Muscle layer of colon (tissue), 2 donors: Measurements from ENCODE around the gene AFAP1L2.

Source experiments
- H3K27ac ChIP-seq: one replicate; pipeline ENCODE4 v1.7.0; 2013; ENCODE audit warnings: low read depth, mild to moderate bottlenecking, low read length, moderate library complexity
- H3K27me3 ChIP-seq, 2 donors: one replicate each; pipeline ENCODE4 v1.7.0; 2013; ENCODE audit warnings: low read length in 2 of 2, mild to moderate bottlenecking in 2 of 2; ENCODE audit not compliant: insufficient read depth in 2 of 2, control insufficient read depth in 1 of 2
- H3K36me3 ChIP-seq: one replicate; pipeline ENCODE4 v1.7.0; 2013; ENCODE audit warnings: mild to moderate bottlenecking, low read length; ENCODE audit not compliant: insufficient read depth
- H3K4me1 ChIP-seq: one replicate; pipeline ENCODE4 v1.7.0; 2013; ENCODE audit warnings: mild to moderate bottlenecking, low read length; ENCODE audit not compliant: insufficient read depth
- H3K4me3 ChIP-seq, 2 donors: one replicate each; pipeline ENCODE4 v1.7.0; 2013; ENCODE audit warnings: low read length in 2 of 2, low read depth in 1 of 2, mild to moderate bottlenecking in 1 of 2, moderate library complexity in 1 of 2
- H3K9ac ChIP-seq: one replicate; pipeline ENCODE4 v1.7.0; 2013; ENCODE audit warnings: low read length
- H3K9me3 ChIP-seq: one replicate; pipeline ENCODE4 v1.7.0; 2013; ENCODE audit warnings: mild to moderate bottlenecking, low read length
- donor health status: abdominal sarcoma.
- donor health status: Adenocarcinoma of cecum.

Gene AFAP1L2

DNA sequence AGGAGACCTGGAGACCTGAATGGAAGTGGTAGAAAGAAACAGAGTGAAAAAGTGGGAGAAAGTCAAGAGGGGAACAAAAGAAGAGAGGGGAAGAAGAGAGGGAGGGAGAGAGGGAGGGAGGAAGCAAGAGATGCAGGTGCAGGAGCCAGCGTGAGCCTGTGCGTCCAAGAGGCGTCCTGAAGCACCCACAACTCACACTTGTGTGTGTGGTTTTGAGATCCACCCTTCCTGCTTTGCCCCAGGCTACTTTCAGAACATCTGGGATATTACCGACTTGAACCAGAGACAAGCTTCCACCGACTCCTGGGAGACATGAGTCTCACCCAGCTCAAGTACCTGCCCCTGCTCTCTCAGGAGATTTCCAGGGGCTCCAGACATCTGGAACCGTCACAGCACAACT, 9.8 kb downstream of the AFAP1L2 start:
- Histone ChIP-seq H3K36me3 (no peaks in the 10 kb centered on the region), H3K9me3 (no peaks in the 10 kb centered on the region), H3K4me1 (peaks cover 39% of the 10 kb centered on the region)

DNA sequence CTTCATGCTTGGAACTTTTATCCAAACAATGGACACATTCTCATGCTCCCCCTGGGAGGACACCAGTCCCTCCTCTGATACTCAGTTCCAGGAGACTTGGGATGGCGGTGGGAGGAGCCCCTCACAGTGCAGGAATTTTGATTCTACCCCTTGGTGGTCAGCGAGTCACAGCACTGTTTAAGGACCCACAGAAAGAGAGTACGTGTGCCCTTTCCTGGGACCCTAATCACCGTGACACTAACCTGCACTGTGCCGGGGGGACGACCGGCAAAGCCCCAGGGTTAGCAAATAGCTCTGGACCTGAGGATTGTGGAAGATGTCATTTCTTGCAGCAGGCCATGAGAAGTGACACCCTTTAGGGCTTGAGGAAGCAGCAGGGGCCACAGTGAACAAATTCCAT, 10.4 kb downstream of the AFAP1L2 start:
- no peak overlapping the region for H3K9ac ChIP-seq
- no peaks in the 10 kb centered on the region for H3K9me3 ChIP-seq
- no peaks in the 10 kb centered on the region for H3K36me3 ChIP-seq
- H3K4me3 ChIP-seq: no peak overlapping the region
- H3K27me3 ChIP-seq: no peaks in the 10 kb centered on the region
- H3K4me1 ChIP-seq: peaks cover 38% of the 10 kb centered on the region
- H3K27ac ChIP-seq: no peak overlapping the region

More for the DNA sequence above, 9.8 kb downstream of the AFAP1L2 start:
- Histone ChIP-seq H3K27ac (no peak overlapping the region), H3K9ac (no peak overlapping the region), H3K4me3 (no peak overlapping the region), H3K27me3 (no peaks in the 10 kb centered on the region)

DNA sequence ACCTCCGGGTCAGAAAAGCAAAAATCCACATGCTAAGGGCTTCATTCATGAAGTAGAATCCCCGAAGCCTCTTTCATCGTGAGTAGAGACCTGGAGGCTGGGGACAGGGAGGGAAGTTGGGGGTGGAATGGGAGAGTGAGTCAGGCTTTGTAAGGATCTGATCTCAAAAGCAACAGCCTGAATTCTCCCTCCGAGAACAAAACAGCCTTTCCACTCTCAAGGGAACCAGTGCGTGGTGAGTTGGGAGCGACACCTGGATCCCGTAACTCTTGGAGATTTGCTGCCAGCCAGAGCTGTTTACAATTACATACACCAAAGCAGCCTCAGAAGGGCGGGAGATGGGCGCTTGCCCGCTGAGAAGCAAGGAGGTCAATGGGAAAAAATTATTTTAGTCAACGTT, 10.8 kb downstream of the AFAP1L2 start:
- no peak overlapping the region for H3K27ac ChIP-seq
- no peaks in the 10 kb centered on the region for H3K27me3 ChIP-seq
- no peaks in the 10 kb centered on the region for H3K9me3 ChIP-seq
- H3K4me1 ChIP-seq: peaks cover 34% of the 10 kb centered on the region
- no peaks in the 10 kb centered on the region for H3K36me3 ChIP-seq
- H3K4me3 ChIP-seq: no peak overlapping the region
- H3K9ac ChIP-seq: no peak overlapping the region

DNA sequence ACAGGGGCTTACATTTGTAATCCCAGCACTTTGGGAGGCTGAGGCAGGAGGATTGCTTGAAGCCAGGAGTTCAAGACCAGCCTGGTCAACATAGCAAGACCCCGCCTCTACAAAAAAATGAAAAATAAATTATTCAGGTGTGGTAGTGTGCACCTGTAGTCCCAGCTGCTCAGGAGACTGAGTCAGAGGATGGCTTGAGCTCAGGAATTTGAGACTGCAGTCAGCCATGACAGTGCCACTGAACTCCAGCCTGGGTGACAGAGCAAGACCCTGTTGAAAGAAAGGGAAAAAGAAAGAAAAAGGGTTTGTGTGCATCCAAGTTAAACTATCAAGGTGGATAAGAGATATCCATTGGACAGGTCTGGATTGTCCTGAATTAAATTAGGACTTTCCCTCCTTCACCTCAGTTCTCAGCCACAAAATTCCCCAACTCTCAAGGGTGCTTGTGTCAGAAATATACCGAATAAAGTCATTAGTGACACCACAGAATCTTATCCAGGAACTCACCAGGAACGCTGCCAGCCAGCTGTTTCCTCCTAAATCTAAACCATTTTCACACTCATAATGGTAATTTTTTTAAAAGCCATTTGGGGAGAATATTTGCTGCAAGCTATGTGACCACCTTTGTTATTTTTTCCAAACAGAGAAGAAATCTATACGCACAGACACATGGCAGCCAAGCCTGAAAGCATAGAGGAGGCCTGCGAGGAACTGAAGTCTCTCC, 12.0 kb downstream of the AFAP1L2 start:
- Histone ChIP-seq H3K4me3 (no peak overlapping the region), H3K9ac (no peak overlapping the region), H3K27me3 (no peaks in the 10 kb centered on the region), H3K9me3 (no peaks in the 10 kb centered on the region), H3K36me3 (no peaks in the 10 kb centered on the region), H3K4me1 (peaks cover 29% of the 10 kb centered on the region), H3K27ac (no peak overlapping the region)

DNA sequence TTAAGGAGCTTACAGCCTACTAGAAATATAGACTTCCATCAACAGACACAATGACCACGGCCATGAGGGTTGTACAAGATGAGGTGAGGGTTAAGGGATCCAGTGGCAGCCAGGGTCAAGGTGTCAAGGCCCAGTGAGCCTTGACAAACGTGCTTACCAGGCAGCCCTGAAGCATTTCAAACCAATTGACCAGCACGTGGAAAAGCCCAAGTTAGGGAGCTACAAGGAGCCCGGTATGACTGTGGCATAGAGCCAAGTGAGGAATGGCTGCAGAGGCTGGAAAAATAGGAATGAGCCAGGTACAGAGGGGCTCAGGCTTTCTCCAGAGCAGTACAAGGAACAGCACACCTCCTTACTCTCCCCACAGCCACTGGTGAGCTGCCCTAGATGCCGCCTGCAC, 12.7 kb downstream of the AFAP1L2 start:
- Histone ChIP-seq H3K9me3 (no peaks in the 10 kb centered on the region), H3K4me3 (no peak overlapping the region), H3K9ac (no peak overlapping the region), H3K27me3 (no peaks in the 10 kb centered on the region), H3K36me3 (no peaks in the 10 kb centered on the region), H3K27ac (no peak overlapping the region), H3K4me1 (peaks cover 29% of the 10 kb centered on the region)

DNA sequence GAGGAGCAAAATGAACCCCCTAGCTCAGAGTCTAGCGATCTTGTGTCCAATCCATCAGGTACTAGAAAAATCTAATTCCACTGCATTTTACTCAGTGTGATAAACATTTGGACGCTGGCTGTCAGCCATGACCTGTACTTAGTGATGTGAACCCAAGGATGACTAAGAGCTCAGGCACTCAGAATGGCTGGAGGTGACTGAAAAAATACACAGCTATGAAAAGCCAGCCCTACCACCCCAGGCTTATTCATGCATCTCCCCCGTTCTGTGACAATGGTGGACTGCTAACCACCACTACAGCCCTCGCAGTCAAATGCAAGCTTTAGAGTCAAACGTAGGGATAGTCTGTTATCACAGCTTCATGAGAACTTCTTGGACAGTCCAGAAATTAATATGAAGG, 14.9 kb downstream of the AFAP1L2 start:
- no peaks in the 10 kb centered on the region for H3K27me3 ChIP-seq

DNA sequence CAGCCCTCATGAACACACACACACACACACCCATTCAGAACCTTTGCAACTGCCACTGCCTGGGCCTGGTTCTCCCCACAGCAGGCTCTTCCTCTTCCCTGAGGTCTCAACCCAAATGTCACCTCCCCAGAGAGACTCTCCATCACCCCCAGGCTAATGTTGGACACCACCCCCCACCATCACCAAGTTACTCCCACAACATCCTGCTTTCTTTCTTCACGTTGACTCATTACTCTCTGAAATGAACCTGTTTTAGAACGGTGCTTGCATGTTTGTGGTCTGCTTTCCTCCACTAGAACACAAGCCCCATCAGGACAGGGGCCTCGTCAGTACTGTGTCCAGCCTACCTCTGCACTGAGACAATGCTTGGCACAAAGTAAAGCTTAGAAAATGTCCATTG, 16.0 kb downstream of the AFAP1L2 start:
- Histone ChIP-seq H3K27me3 (no peaks in the 10 kb centered on the region), H3K4me3 (no peak overlapping the region), H3K36me3 (no peaks in the 10 kb centered on the region), H3K27ac (no peak overlapping the region), H3K4me1 (peaks cover 21% of the 10 kb centered on the region), H3K9me3 (no peaks in the 10 kb centered on the region), H3K9ac (no peak overlapping the region)

More for the DNA sequence above, 14.9 kb downstream of the AFAP1L2 start:
- Histone ChIP-seq H3K4me3 (no peak overlapping the region), H3K36me3 (no peaks in the 10 kb centered on the region), H3K9ac (no peak overlapping the region), H3K27ac (no peak overlapping the region), H3K9me3 (no peaks in the 10 kb centered on the region), H3K4me1 (peaks cover 29% of the 10 kb centered on the region)

DNA sequence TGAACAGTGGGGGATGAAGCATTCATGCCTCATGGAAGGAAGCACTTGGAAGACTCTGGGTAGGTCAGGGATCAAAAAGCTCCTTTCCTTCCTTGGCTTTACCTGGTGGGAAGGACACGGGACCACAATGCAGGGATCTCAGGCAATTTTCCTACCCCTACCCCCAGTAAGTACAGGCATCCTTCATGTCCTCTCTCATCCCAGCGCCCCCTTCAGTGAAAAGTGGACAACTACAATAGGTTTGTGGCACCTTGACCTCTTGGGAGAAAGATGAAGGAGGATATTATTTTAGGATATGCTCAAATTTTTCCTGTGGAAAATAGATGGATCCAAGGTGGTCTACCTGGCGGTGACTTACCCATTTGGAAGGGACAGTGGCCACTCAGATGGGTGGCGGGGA, 16.5 kb downstream of the AFAP1L2 start:
- H3K27ac ChIP-seq: no peak overlapping the region
- H3K36me3 ChIP-seq: no peaks in the 10 kb centered on the region
- H3K9me3 ChIP-seq: no peaks in the 10 kb centered on the region
- no peak overlapping the region for H3K9ac ChIP-seq
- H3K4me1 ChIP-seq: peaks cover 16% of the 10 kb centered on the region
- H3K27me3 ChIP-seq: no peaks in the 10 kb centered on the region
- H3K4me3 ChIP-seq: no peak overlapping the region

DNA sequence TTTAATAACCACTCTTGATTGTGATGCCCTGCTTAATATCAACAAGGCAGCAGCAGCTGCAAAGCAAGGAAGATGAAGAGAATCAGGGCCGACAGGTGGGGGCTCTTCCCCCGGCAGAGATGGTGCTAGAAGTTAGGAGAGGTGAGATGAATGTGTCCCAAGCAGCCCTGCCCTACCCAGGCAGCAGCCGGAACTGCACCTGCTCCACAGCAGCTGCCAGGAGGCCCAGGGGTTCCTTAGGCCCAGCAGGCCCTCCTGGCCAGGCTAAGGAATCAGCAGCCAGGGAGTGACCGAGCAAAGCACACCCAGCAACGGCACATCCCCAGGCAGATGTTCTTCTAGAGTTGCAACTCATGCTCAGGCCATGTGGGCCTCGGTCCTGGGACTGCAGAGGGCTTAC, 17.9 kb downstream of the AFAP1L2 start:
- H3K27me3 ChIP-seq: no peaks in the 10 kb centered on the region
- H3K9me3 ChIP-seq: no peaks in the 10 kb centered on the region
- H3K4me3 ChIP-seq: no peak overlapping the region
- H3K27ac ChIP-seq: no peak overlapping the region
- no peak overlapping the region for H3K9ac ChIP-seq
- H3K4me1 ChIP-seq: peaks cover 12% of the 10 kb centered on the region
- H3K36me3 ChIP-seq: no peaks in the 10 kb centered on the region

DNA sequence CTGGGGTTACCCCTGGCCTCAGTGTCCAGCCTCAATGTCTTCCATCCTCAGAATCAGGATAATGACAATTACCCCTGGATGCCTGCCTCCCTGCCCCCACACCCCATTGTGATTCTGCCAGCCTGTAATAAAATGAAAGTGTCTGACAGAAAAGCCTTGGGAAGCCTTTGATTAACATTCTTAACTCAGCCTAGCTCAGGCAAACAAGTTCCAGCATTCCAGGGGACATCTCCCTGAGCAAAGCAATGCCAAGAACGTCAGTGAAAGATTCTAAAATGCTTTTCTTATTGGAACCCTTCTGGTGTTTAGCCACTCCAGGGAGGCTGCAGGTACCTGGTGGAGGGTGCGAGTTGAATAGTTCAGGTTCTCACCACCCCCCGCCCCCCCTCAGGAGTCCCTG, 18.7 kb downstream of the AFAP1L2 start:
- Histone ChIP-seq H3K36me3 (no peaks in the 10 kb centered on the region), H3K9ac (no peak overlapping the region), H3K9me3 (no peaks in the 10 kb centered on the region), H3K27ac (no peak overlapping the region), H3K4me1 (peaks cover 8% of the 10 kb centered on the region), H3K4me3 (no peak overlapping the region), H3K27me3 (no peaks in the 10 kb centered on the region)

DNA sequence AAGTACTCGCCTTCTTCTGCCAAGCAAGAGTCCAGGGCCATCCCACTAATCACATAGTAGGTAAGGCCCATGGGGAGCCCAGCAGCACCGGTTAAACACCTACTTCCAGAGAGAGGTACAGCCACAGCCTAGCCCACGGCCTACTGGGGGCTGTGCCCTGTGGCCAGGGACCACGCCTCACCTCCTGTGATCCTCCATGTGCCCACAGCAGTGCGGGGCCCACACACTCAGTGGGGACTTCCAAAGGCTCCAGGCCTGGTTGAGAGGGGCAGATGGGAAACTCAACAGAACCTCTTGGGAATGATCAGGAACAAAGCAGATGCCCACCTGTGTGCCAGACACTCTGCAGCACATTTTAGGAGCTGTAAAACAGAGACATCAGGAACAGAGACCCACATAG, 19.7 kb downstream of the AFAP1L2 start:
- no peak overlapping the region for H3K27ac ChIP-seq
- H3K9me3 ChIP-seq: no peaks in the 10 kb centered on the region
- no peaks in the 10 kb centered on the region for H3K36me3 ChIP-seq
- no peak overlapping the region for H3K9ac ChIP-seq
- H3K27me3 ChIP-seq: no peaks in the 10 kb centered on the region
- peaks cover 13% of the 10 kb centered on the region for H3K4me1 ChIP-seq
- no peak overlapping the region for H3K4me3 ChIP-seq

DNA sequence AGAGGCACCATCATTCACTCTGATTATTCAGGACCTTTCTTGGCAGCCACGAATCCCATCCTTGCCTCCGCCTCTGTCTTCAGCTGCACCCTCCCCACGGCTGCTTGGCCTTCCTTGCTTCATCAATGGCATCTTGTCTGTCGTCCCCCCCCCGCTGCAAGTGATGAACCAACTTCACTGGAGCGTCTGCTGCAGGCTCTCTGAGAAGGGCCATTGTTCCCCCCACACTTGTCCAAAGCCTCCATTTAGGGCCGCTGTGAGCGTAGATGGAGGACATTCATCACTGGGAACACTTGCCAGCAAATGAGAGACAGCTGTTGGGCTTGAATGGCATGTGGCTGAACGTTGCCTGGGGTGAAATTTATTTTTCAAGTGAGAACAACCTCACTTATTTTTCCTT, 20.1 kb downstream of the AFAP1L2 start:
- peaks cover 12% of the 10 kb centered on the region for H3K4me1 ChIP-seq
- H3K9me3 ChIP-seq: no peaks in the 10 kb centered on the region
- no peaks in the 10 kb centered on the region for H3K36me3 ChIP-seq
- H3K27ac ChIP-seq: no peak overlapping the region
- H3K4me3 ChIP-seq: no peak overlapping the region
- no peaks in the 10 kb centered on the region for H3K27me3 ChIP-seq
- no peak overlapping the region for H3K9ac ChIP-seq
